OCI-LY3 (cell line): Measurements from ENCODE around the gene DOCK10.

ENCODE experiments used
- H2AFZ ChIP-seq: fragments of 200-600, 300-600 bp; shearing (Covaris generic); 2 replicates; pipeline ENCODE4 v1.6.0; 2014; ENCODE audit warnings: antibody characterized with exemption, low read depth, low read length
- H3K27ac ChIP-seq: fragments of 200-600, 300-600 bp; sonication (generic); 2 replicates; pipeline ENCODE4 v1.5.1; 2014; ENCODE audit warnings: mild to moderate bottlenecking, low read length, moderate library complexity, mixed read lengths
- H3K27me3 ChIP-seq: fragments of 200-600, 300-600 bp; sonication (generic); 2 replicates; pipeline ENCODE4 v1.6.1; 2014; ENCODE audit warnings: low read depth, low read length, mixed read lengths
- H3K36me3 ChIP-seq: fragments of 200-600, 300-600 bp; sonication (generic); replicated peaks from 2 replicates; pipeline ENCODE3; 2014; ENCODE audit warnings: low read depth, low read length, mixed read lengths
- H3K4me1 ChIP-seq: fragments of 300-600, 200-600 bp; sonication (generic); 2 replicates; pipeline ENCODE4 v1.6.1; 2014; ENCODE audit warnings: low read length, mixed read lengths
- H3K4me2 ChIP-seq: fragments of 200-600, 300-600 bp; sonication (generic); 2 replicates; pipeline ENCODE4 v1.6.1; 2014; ENCODE audit warnings: low read length, mixed read lengths
- H3K4me3 ChIP-seq: fragments of 300-600, 200-600 bp; sonication (generic); 2 replicates; pipeline ENCODE4 v1.5.1; 2014; ENCODE audit warnings: antibody characterized with exemption, mild to moderate bottlenecking, low read length, moderate library complexity
- H3K79me2 ChIP-seq: fragments of 300-600, 200-600 bp; shearing (Covaris generic); 2 replicates; pipeline ENCODE4 v1.6.1; 2014; ENCODE audit warnings: mild to moderate bottlenecking, low read length, mixed read lengths
- H3K9ac ChIP-seq: fragments of 300-600, 200-600 bp; shearing (Covaris generic); 2 replicates; pipeline ENCODE4 v1.6.0; 2014; ENCODE audit warnings: mild to moderate bottlenecking, low read length, moderate library complexity
- H3K9me3 ChIP-seq: fragments of 200-600, 300-600 bp; shearing (Covaris generic); 2 replicates; pipeline ENCODE4 v1.6.1; 2014; ENCODE audit warnings: low read length, mixed read lengths; ENCODE audit not compliant: insufficient read depth
- H4K20me1 ChIP-seq: fragments of 200-600, 300-600 bp; sonication (generic); 2 replicates; pipeline ENCODE4 v1.6.1; 2016; ENCODE audit warnings: low read length, mixed read lengths; ENCODE audit not compliant: insufficient read depth
- CTCF ChIP-seq: fragments of 200-600, 300-600 bp; sonication (generic); IDR thresholded peaks from 2 replicates; pipeline ENCODE4 v1.5.1; 2014; ENCODE audit warnings: antibody characterized with exemption, low read length, low read depth
- EZH2phosphoT487 ChIP-seq: fragments of 200-600 bp; shearing (Covaris generic); IDR thresholded peaks from 2 replicates; pipeline ENCODE4 v1.6.1; 2018; ENCODE audit warnings: antibody characterized with exemption, mixed run types, low read depth

Gene DOCK10

GRCh38 chr2:224796695-224797305, 245.5 kb downstream of the DOCK10 start:
- H3K4me2 ChIP-seq, result no peak overlapping the region
- H3K9ac ChIP-seq, result no peak overlapping the region
- no peak overlapping the region for H3K27ac ChIP-seq
- H3K79me2 ChIP-seq, result no peaks in the 10 kb centered on the region
- H4K20me1 ChIP-seq, result no peaks in the 10 kb centered on the region
- H3K4me1 ChIP-seq, result peaks cover 6% of the 10 kb centered on the region; the same call in 1 of the 2 replicates
- H2AFZ ChIP-seq, result no peak overlapping the region
- H3K36me3 ChIP-seq, result peaks cover 36% of the 10 kb centered on the region
- no peaks in the 10 kb centered on the region for H3K27me3 ChIP-seq
- H3K9me3 ChIP-seq, result no peaks in the 10 kb centered on the region
- no peak for TF ChIP-seq EZH2phosphoT487
- TF ChIP-seq CTCF, result no peak
- no peak overlapping the region for H3K4me3 ChIP-seq

GRCh38 chr2:224793946-224794345, 248.3 kb downstream of the DOCK10 start:
- Histone ChIP-seq H2AFZ (no peak overlapping the region), H3K4me3 (no peak overlapping the region), H3K27me3 (no peaks in the 10 kb centered on the region), H4K20me1 (no peaks in the 10 kb centered on the region), H3K9me3 (no peaks in the 10 kb centered on the region), H3K27ac (no peak overlapping the region), H3K79me2 (no peaks in the 10 kb centered on the region), H3K4me1 (no peaks in the 10 kb centered on the region), H3K9ac (no peak overlapping the region), H3K4me2 (no peak overlapping the region), H3K36me3 (peaks cover 29% of the 10 kb centered on the region)
- TF ChIP-seq CTCF (no peak), EZH2phosphoT487 (no peak)

GRCh38 chr2:224786848-224787247, 255.4 kb downstream of the DOCK10 start:
- Histone ChIP-seq H3K4me1 (no peaks in the 10 kb centered on the region), H3K79me2 (no peaks in the 10 kb centered on the region), H4K20me1 (no peaks in the 10 kb centered on the region), H3K36me3 (peaks cover 29% of the 10 kb centered on the region), H3K27me3 (no peaks in the 10 kb centered on the region), H3K27ac (no peak overlapping the region), H3K9me3 (no peaks in the 10 kb centered on the region), H3K4me2 (no peak overlapping the region), H3K9ac (no peak overlapping the region), H3K4me3 (no peak overlapping the region), H2AFZ (no peak overlapping the region)
- TF ChIP-seq CTCF (no peak), EZH2phosphoT487 (no peak)

- Histone ChIP-seq H3K9me3 (no peaks in the 10 kb centered on the region), H3K27me3 (no peaks in the 10 kb centered on the region), H3K4me3 (no peak overlapping the region), H3K9ac (no peak overlapping the region), H3K4me1 (no peaks in the 10 kb centered on the region), H2AFZ (no peak overlapping the region), H3K79me2 (no peaks in the 10 kb centered on the region), H3K4me2 (no peak overlapping the region), H3K36me3 (peaks cover 16% of the 10 kb centered on the region), H4K20me1 (no peaks in the 10 kb centered on the region), H3K27ac (no peak overlapping the region)
- no peak for TF ChIP-seq EZH2phosphoT487
- no peak for TF ChIP-seq CTCF
Observed at GRCh38 chr2:224781400-224781799, 260.9 kb downstream of the DOCK10 start.
